Measurements from ENCODE around the gene ABCC1.
"Not testable (repeated sequence)": the region's sequence is repeated elsewhere in the genome, so short reads cannot be mapped to it uniquely, and the experiment has no call there.

Gene ABCC1

DNA sequence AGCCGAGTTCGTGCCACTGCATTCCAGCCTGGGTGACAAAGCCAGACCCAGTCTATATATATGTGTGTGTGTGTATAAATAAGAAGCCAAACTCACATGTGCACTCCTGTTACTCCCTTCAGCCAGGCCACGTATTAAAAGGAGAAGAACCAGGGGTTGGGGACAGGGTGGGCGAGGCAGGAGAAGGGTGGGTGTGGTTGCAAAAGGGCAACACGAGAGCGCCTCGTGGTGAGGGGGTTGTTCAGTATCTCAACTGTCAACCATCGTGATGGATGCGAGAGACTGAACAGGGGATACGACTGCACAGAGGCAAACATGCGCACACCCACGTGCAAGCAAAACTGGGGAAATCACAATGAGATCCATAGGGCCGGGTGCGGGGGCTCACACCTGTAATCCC lies 219.0 kb downstream of the ABCC1 start:
- no peak for DNase-seq (ENCODE audit: low read depth)
- H3K4me3 ChIP-seq (ENCODE audit: low read length): no peak overlapping the region
- no peak for TF ChIP-seq CTCF (conservative IDR thresholded peaks at IDR 0.05; ENCODE audit: low read length)

GRCh38 chr16:16169615-16170014 lies 220.2 kb downstream of the ABCC1 start:
- no peak overlapping the region for H3K4me3 ChIP-seq (ENCODE audit: low read length)

DNA sequence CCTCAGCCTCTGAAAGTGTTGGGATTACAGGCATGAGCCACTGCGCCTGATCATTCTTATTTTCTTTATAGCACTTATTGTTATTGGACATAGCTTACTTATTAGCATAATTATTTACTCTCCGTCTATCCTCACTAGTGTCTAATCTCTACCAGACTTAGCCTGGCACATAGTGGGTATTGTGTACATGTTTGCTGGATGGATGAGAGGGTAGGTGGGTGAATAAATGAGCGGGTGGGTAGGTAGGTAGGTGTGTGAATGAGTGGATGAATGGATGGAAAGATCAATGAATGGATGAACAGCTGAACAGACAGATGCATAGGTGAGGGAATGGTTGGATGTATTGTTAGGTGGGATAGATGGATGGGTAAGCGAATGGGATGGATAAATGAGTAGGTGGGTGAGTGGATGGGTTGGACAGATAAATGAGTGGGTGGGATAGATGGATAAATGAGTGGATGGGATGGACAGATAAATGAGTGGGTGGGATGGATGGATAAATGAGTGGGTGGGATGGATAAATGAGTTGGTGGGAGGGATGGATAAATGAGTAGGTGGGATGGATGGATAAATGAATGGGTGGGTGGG lies 222.0 kb downstream of the ABCC1 start:
- H3K4me3 ChIP-seq (ENCODE audit: low read length): no peak overlapping the region
- no peak for DNase-seq (ENCODE audit: low read depth)
- no peak for TF ChIP-seq CTCF (conservative IDR thresholded peaks at IDR 0.05; ENCODE audit: low read length)

More at GRCh38 chr16:16169615-16170014, 220.2 kb downstream of the ABCC1 start:
- no peak for DNase-seq (ENCODE audit: low read depth)
- TF ChIP-seq CTCF (conservative IDR thresholded peaks at IDR 0.05; ENCODE audit: low read length): no peak

GRCh38 chr16:16172991-16173390 lies 223.6 kb downstream of the ABCC1 start:
- TF ChIP-seq CTCF (conservative IDR thresholded peaks at IDR 0.05; ENCODE audit: low read length): no peak
- no peak overlapping the region for H3K4me3 ChIP-seq (ENCODE audit: low read length)
- no peak for DNase-seq (ENCODE audit: low read depth)

- DNase-seq (ENCODE audit: low read depth): no peak
- no peak for TF ChIP-seq CTCF (conservative IDR thresholded peaks at IDR 0.05; ENCODE audit: low read length)
- no peak overlapping the region for H3K4me3 ChIP-seq (ENCODE audit: low read length)
These were observed 225.9 kb downstream of the ABCC1 start for GRCh38 chr16:16175296-16175695.

DNA sequence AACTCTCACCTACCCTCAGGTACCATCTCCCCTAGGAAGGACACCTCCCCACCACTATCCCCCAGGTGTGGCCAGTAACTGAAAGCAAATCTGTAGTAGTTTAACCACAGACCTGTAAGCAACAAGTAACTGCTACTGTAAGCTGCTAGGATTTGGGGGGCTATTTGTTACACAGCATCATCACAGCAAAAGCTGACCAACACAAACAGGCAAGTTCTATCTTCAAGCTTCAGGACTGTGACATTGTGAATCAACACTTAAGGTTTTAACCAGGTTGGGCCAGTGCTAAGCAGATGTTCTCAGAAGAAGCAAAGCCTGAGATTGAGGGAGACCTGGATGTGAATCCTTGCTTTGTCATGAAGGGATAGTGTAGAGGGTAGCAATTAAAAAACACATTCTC lies 226.9 kb downstream of the ABCC1 start:
- no peak for TF ChIP-seq CTCF (conservative IDR thresholded peaks at IDR 0.05; ENCODE audit: low read length)
- DNase-seq (ENCODE audit: low read depth): no peak
- H3K4me3 ChIP-seq (ENCODE audit: low read length): no peak overlapping the region

DNA sequence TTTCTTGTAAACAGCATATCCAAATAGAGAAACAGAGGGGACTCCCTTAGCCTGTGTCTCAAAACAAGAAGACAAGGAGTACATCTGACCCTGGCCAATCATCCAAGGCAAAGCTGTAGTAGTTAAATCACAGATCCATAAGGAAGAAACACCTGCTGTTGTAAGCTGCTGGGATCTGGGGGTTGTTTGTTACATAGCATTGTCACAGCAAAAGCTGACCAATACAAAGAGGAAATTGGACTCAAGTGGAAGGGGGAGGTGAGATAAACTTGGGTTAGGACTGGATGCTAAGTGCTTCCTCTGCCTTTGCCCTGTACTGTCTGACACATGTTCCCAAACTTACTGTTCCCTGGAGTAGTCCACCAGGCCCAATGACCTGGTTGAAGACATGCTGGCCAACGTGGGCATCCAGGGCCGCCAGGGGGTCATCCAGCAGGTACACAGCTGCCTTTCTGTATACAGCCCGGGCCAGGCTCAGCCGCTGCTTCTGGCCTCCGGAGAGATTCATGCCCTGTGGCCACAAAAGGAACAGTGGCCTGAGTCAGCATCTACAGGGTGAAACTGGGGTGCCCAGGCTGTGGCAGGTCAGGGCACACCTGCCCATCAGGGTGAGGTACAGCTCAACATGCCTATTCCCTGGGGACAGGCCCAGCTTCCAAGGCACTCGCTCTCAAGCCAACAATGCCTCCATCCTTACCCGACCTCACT lies 229.2 kb downstream of the ABCC1 start:
- no peak for TF ChIP-seq CTCF (conservative IDR thresholded peaks at IDR 0.05; ENCODE audit: low read length)

DNA sequence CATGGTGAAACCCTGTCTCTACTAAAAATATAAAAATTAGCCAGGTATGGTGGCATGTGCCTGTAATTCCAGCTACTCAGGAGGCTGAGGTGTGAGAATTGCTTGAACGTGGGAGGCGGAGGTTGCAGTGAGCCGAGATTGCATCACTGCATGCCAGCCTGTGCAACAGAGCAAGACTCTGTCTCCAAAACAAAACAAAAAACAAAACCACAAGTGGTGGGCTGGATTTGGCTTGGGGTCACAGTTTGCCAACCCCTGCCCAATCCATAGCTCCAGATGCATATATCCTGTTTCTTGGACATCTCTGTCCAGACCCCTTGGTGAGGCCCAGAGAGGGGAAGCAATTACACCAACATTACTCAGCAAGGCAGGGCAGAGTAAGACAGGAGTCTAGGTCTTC lies 232.3 kb downstream of the ABCC1 start:
- not testable (repeated sequence) for H3K4me3 ChIP-seq (ENCODE audit: low read length)

More for the DNA sequence above, 229.2 kb downstream of the ABCC1 start:
- no peak overlapping the region for H3K4me3 ChIP-seq (ENCODE audit: low read length)
- DNase-seq (ENCODE audit: low read depth): no peak

More for the DNA sequence above, 232.3 kb downstream of the ABCC1 start:
- not testable (repeated sequence) for DNase-seq (ENCODE audit: low read depth)

Data from AG10803 (cell line).